Effector memory CD4-positive, alpha-beta T cell (primary cell): ENCODE measurements around the gene GM2A.
"Not testable (repeated sequence)": the region's sequence is repeated elsewhere in the genome, so short reads cannot be mapped to it uniquely, and the experiment has no call there.

Experiments used
- DNase-seq, 3 donors: peaks; one replicate each; pipeline ENCODE4 v3.0.0-alpha.2; 2020
- H3K27ac ChIP-seq: 2 replicates; pipeline ENCODE4 v1.7.0; 2013; ENCODE audit warnings: mild to moderate bottlenecking, low read length, moderate library complexity; ENCODE audit not compliant: insufficient read depth, poor library complexity, severe bottlenecking
- H3K27me3 ChIP-seq: replicated peaks from 2 replicates; pipeline ENCODE4 v1.7.0; 2013; ENCODE audit warnings: mild to moderate bottlenecking, low read length; ENCODE audit not compliant: insufficient read depth, control insufficient read depth, poor library complexity, severe bottlenecking
- H3K36me3 ChIP-seq: 2 replicates; pipeline ENCODE4 v1.7.0; 2013; ENCODE audit warnings: mild to moderate bottlenecking, low read length, moderate library complexity; ENCODE audit not compliant: control insufficient read depth, insufficient read depth
- H3K4me1 ChIP-seq: 2 replicates; pipeline ENCODE4 v1.7.0; 2013; ENCODE audit warnings: low read length, mild to moderate bottlenecking; ENCODE audit not compliant: control insufficient read depth, insufficient read depth, poor library complexity, severe bottlenecking
- H3K4me3 ChIP-seq: 2 replicates; pipeline ENCODE4 v1.7.0; 2013; ENCODE audit warnings: low read length, low read depth, mild to moderate bottlenecking; ENCODE audit not compliant: insufficient read depth, poor library complexity, severe bottlenecking
- H3K9me3 ChIP-seq: 2 replicates; pipeline ENCODE4 v1.7.0; 2013; ENCODE audit warnings: mild to moderate bottlenecking, low read length, moderate library complexity; ENCODE audit not compliant: control insufficient read depth

The GM2A gene

DNA sequence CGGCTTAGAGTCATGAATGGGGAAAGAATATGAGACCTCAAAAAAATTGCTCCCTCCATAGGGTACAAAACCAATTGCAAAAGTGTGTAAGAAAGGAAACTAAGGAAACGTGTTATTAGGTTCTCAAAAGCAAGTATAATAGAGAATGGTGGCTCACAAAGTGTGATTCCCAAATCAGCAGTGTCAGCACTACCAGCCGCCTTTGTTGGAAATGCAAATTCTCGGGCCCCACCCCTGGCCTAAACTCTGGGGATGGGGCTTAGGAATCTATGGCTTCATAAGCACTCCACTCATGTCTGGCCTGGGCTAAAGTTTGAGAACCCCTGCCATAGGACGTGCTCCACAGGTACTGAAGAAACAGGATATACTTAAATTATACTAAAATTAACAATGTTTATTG lies 27.5 kb upstream of the GM2A start:
- Histone ChIP-seq H3K4me1 (peaks cover 23% of the 10 kb centered on the region), H3K27me3 (no peaks in the 10 kb centered on the region), H3K36me3 (no peaks in the 10 kb centered on the region), H3K9me3 (no peaks in the 10 kb centered on the region), H3K27ac (peak overlapping the region; percentile 29), H3K4me3 (no peak overlapping the region)
- DNase-seq: no peak

DNA sequence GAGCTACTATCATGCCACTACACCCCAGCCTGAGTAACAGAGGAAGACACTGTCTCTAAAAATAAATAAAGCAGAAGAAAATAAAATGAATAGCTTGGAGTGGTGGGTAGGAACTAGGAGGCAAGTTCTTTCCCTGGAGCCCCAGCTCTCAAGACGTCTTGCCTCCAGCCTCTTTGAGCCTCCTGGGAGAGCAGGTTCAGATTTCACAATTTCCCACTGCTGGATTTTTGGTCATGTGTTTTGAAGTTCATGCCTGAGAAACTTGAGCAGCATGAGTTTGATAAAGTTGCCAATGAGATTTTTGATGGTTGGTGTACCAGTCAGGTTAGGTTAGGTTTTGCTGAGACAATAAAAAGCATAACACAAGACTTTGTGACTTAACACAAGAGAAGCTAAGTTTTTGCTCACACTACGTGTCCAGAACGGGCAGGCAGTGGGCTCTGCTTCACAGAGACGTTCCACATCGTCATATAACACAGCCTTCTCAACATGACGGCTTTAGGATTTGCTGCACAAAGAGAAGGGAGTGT lies 25.0 kb upstream of the GM2A start:
- DNase-seq: no peak
- Histone ChIP-seq H3K4me1 (no peaks in the 10 kb centered on the region), H3K9me3 (no peaks in the 10 kb centered on the region), H3K4me3 (no peak overlapping the region), H3K27me3 (no peaks in the 10 kb centered on the region), H3K27ac (no peak overlapping the region), H3K36me3 (no peaks in the 10 kb centered on the region)

DNA sequence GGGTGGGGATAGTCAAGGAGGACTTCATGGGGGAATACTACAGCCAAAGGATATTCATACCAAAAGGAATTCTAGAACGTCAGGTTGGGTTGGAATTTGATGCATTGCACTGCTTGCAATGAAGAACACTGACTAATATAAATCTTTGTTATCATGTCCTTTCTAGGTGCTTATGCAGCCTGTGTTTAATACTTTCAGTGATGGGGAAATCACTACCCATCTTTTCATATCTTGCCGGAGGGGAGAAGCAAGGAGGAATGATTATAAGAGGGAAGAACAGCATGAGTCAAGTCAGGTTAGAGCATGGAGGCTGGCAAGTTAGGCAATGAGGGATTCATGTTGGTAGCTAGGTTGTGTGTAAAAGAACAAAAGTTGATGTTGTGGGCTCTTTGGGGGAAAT lies 24.0 kb upstream of the GM2A start:
- no peak overlapping the region for H3K27ac ChIP-seq
- H3K9me3 ChIP-seq: no peaks in the 10 kb centered on the region
- H3K36me3 ChIP-seq: no peaks in the 10 kb centered on the region
- DNase-seq: no peak
- no peak overlapping the region for H3K4me3 ChIP-seq
- H3K4me1 ChIP-seq: no peaks in the 10 kb centered on the region
- no peaks in the 10 kb centered on the region for H3K27me3 ChIP-seq

DNA sequence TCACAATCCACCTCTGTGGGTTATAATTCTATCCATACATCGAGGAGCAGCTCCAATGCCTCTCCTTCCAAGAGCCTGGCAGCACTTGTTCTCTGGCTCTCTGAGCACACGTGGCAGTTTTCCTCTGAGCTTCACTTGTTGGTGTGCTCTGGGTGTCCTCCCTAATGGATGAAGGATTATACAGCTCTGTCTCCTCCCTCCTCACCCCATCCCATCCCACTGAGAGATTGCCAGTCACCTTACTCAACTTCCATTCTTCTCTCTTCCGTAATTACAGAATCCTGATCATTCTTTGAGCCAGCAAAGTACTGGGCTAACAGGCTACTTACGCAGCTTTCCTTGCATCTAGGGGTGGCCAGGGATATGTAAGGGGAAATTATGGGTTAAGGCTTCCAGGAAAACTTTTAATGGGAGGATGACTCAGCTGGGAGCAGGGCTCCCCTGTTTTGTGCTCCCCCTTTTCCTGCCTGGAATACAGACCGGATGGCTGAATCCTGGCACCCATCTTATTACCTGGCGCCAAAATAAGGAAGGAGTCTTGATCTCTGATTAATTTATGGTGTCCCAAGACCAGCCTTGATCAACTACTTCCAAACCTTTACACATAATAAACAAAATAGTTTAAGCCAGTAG lies 22.8 kb upstream of the GM2A start:
- Histone ChIP-seq H3K27me3 (no peaks in the 10 kb centered on the region), H3K36me3 (no peaks in the 10 kb centered on the region), H3K27ac (no peak overlapping the region), H3K9me3 (no peaks in the 10 kb centered on the region), H3K4me3 (no peak overlapping the region), H3K4me1 (peaks cover 8% of the 10 kb centered on the region)
- no peak for DNase-seq

DNA sequence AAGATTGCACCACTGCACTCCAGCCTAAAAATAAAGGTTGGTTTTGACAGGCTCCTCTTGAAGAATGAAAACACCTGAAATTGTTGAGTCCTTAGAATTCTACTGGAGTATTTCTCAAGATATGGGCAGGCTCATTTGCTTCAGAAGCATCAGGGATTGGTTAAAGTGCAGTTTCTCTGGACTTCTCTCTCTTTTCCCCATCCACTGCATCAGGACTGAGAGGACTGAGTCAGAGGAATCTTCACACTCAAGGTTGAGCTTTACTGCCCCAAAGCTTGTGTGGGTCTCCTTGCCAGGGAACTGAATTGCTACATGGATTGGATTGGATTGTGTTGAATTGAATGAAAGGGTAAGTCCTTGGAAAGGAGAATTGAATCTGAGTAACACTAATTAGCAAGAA lies 21.6 kb upstream of the GM2A start:
- no peak for DNase-seq
- H3K36me3 ChIP-seq: no peaks in the 10 kb centered on the region
- H3K9me3 ChIP-seq: no peaks in the 10 kb centered on the region
- H3K27ac ChIP-seq: no peak overlapping the region
- H3K4me3 ChIP-seq: no peak overlapping the region
- peaks cover 9% of the 10 kb centered on the region for H3K4me1 ChIP-seq
- no peaks in the 10 kb centered on the region for H3K27me3 ChIP-seq

DNA sequence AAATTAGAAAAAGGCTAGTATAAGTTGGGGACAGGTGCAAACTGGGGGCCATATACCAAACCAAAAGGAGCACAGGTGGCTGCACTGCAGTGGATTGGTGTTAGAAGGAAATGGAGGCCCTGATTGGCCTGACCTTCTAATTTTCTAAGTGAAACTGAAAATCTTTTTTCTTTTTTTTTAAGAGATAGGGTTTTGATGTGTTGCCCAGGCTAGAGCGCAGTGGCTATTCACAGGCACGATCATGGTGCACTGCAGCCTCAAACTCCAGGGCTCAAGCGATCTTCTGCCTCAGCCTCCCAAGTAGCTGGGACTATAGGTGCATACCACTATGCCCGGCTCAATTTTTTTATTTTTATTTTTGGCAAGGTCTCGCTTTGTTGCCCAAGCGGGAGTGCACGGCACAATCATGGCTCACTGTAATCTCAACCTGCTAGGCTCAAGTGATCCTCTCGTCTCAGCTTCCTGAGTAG lies 19.3 kb upstream of the GM2A start:
- Histone ChIP-seq H3K9me3 (no peaks in the 10 kb centered on the region), H3K4me3 (no peak overlapping the region), H3K36me3 (no peaks in the 10 kb centered on the region), H3K4me1 (peaks cover 9% of the 10 kb centered on the region), H3K27me3 (no peaks in the 10 kb centered on the region), H3K27ac (no peak overlapping the region)
- no peak for DNase-seq

DNA sequence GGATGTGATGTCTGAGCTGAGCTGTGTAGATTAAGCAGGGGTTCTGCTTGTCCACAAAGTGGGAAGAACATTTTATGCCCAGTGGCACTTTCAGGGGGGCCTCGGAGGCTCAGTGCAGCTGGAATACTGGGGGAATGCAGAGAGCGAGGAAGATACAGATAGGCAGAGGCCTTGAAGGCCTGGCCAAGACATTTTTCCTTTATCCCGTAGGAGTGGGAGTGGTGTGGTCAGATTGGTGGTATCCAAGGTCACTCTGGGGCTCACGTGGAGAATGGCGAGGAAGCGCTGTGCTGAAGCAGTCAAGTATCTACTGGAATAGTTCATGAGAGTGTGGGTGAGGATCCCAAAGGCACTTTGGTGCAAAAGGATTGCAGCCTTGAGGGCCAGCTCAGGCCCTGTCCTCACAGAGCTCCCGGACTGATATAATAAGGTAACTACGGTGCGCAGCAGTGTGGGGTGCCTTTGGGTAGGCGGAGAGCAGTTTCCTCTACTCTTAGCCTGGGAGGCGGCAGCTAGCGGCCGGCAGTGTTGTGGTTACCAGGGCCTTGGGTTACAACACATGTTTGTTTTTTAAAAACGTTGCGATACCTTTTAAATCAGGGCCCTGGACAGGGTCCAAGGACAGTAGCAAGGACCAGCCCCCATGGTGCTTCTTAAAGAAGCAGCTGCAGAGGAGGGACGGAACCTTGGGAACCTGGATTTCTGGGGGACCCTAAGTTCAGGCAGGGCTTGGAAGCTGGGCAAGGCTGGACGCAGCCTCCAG lies 18.3 kb upstream of the GM2A start:
- H3K36me3 ChIP-seq: no peaks in the 10 kb centered on the region
- no peaks in the 10 kb centered on the region for H3K27me3 ChIP-seq
- H3K9me3 ChIP-seq: no peaks in the 10 kb centered on the region
- H3K4me1 ChIP-seq: peaks cover 12% of the 10 kb centered on the region
- H3K4me3 ChIP-seq: no peak overlapping the region
- no peak overlapping the region for H3K27ac ChIP-seq
- no peak for DNase-seq

DNA sequence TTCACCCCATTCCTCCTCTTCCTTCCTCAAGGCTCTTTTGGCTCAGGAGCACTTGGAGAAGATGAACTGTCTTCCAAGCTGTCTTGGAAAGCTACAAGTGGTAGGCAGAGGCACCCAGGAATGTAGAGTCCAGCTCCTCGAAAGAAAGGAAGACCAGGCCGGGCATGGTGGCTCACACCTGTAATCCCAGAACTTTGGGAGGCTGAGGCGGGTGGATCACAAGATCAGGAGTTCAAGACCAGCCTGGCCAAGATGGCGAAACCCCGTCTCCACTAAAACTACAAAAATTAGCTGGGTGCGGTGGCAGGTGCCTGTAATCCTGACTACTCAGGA lies 17.8 kb upstream of the GM2A start:
- not testable (repeated sequence) for H3K4me3 ChIP-seq, H3K9me3 ChIP-seq, H3K27ac ChIP-seq, H3K36me3 ChIP-seq, H3K27me3 ChIP-seq, DNase-seq
- H3K4me1 ChIP-seq: peaks cover 12% of the 10 kb centered on the region

DNA sequence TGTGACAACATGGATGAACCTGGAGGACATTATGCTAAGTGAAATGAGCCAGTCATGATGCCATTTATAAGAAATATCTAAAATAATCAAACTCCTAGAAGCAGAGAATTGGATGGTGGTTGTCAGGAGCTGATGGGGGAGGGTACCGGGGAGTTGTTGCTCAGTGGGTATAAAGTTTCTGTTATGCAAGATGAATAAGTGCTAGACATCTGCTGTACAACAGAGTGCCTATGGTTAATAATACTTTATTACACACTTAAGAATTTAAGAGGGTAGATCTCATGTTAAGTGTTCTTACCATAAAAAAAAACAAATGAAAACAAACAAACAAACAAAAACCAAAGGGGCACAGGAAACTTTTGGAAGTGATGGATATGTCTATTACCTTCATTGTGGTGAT lies 16.1 kb upstream of the GM2A start:
- Histone ChIP-seq H3K4me1 (peaks cover 12% of the 10 kb centered on the region), H3K27ac (no peak overlapping the region)
- no peak for DNase-seq

DNA sequence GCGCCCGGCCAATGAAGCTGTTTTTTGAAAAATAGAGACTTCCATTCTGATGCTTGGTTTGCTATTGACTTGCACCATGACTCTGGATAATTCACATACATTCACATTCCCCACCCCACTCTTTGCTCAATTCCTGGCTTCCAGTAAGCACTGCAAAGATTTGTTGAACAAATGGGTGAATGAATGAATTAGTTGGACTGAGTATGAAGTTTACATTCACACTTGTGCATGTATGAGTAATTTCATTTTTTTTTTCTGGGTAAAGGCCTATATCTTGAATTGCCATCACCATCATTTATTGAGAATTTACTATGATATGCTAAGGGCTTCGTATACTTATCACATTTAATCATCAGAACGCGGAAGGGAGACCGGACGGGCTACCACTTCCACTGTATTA lies 15.3 kb upstream of the GM2A start:
- no peaks in the 10 kb centered on the region for H3K27me3 ChIP-seq
- H3K4me3 ChIP-seq: no peak overlapping the region
- no peaks in the 10 kb centered on the region for H3K36me3 ChIP-seq
- no peaks in the 10 kb centered on the region for H3K9me3 ChIP-seq
- H3K27ac ChIP-seq: no peak overlapping the region
- H3K4me1 ChIP-seq: peaks cover 12% of the 10 kb centered on the region
- DNase-seq: no peak

More for the DNA sequence above, 16.1 kb upstream of the GM2A start:
- Histone ChIP-seq H3K27me3 (no peaks in the 10 kb centered on the region), H3K9me3 (no peaks in the 10 kb centered on the region), H3K36me3 (no peaks in the 10 kb centered on the region), H3K4me3 (no peak overlapping the region)
